Globus pallidus (tissue), 1 donor: ENCODE data around the gene LRP2.
"Not testable (repeated sequence)": the region's sequence is repeated elsewhere in the genome, so short reads cannot be mapped to it uniquely, and the experiment has no call there.

Source experiments
- DNase-seq: peaks from one replicate; pipeline ENCODE4 v3.0.0-alpha.2; 2015; ENCODE audit warnings: low spot score

LRP2 gene

GRCh38 chr2:169301596-169302335 is 60.6 kb downstream of the LRP2 start:
- peak; percentile 47 for DNase-seq

GRCh38 chr2:169300636-169301530 is 61.5 kb downstream of the LRP2 start:
- DNase-seq, result peak; percentile 64

DNA sequence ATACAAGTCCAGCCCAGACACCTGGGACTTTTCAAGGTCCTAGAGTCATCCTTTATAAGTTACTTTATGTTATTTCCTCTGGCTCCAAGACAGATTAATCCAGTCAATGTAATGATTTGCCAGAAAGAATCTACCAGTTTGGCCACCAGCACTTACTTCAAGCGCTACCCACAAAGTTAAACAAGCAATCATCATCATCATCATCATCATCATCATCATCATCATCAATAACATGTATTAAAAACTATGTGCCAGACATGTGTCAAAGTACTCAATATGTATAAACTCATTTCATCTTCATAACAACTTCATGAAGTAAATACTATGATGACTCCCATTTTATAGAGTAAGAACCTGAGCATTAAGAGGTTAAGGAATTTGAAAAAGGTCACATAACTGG is 64.3 kb downstream of the LRP2 start:
- no peak for DNase-seq

DNA sequence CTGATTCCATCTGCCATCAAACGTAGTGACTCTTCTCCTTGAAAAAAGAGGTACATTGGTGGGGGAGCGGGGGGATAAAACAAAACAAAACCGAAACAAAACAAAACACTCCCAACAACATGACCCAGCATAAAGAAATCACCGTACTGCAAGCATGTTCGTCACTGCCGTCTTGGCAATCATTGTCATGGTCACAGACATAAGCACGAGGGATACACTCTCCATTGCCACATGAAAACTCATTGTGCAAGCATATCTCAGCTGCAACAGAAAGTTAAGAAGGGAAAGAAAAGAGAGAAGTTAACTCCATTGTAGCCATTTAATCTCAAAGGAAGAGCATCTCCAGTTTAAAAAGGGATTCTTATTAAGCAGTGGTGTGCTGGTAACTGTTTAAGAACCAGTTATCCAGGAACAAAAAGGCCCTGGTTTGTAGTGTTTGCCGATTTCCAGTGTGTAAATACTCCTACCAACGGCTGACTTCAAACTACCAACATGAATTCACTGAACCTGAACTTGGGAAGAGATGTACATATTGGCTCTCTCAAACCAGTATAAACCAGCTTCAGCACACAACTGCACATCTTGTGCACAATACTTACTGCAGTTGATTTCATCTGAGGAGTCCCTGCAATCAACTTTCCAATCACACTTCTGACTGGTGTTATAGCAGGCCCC is 68.2 kb downstream of the LRP2 start:
- DNase-seq, result no peak

- no peak for DNase-seq
Observed at GRCh38 chr2:169291517-169291916, 70.8 kb downstream of the LRP2 start.

DNA sequence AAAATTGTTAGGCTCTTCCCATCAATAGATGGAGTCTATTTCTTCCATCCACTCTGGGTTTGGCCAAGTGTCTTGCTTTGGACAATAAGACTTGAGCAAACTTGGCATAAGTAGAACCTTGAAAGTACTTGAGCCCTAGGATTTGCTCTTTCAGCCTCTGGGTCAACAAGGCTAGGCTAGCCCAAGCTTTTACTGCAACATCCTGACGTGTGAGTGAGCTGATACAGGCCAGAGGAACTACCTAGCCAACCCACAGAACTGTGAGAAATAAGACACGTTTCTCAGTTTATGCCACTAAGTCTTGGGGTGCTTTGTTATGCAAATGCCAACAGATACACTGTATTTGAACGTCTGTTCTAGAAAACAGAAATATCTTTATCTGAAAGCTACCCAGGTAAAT is 71.9 kb downstream of the LRP2 start:
- DNase-seq, result no peak

DNA sequence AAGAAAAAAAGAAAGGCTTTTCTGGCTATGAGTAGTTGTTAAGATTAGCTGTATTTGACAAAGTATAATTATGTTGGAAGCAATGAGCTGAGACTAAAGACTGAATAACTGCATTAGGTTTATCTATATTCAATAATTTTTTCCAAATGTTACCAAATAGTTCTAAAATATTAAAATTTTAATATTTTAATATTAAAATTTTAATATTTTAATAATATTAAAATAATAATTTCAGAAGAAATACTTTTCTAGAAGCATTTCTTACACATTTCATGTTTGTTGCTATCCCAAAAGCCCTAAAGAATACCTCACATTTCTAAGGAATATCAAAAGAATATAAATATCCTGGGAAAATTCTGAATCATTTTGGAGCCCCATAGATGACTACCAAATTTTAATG is 74.7 kb downstream of the LRP2 start:
- no peak for DNase-seq

GRCh38 chr2:169286624-169287231 is 75.6 kb downstream of the LRP2 start:
- no peak for DNase-seq

DNA sequence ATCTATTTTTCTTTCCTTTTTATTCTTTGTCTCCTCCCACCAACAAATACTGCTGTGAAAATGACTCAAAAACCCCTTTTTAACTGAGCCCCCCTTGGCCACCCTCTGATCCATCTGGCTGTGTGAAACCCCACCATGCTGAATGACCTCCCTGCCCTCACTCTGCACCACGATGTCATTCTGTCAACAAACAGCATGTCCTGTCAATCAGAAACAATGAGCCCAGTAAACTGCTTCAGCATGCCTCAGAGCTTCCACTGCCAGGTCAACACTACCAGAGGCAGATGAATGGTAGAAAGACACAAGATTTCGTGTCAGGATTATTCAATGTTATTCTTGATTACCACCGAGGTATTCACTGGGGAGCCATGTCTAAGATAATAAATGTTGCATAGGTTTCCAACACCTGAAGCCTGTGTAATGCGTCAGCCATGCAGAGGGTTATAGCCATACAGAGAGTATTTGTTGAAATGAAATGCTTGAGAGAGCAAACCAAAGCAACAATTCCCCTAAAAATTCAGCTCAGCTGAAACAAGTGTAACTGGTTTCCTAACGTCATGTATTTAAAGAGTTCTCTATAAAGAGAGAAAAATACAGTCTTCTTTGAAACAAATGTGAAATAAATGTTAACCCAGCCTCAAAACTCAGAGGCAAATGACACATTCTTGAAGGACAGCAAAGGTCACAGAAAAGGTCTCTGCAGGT is 76.7 kb downstream of the LRP2 start:
- peak; percentile 58 for DNase-seq

DNA sequence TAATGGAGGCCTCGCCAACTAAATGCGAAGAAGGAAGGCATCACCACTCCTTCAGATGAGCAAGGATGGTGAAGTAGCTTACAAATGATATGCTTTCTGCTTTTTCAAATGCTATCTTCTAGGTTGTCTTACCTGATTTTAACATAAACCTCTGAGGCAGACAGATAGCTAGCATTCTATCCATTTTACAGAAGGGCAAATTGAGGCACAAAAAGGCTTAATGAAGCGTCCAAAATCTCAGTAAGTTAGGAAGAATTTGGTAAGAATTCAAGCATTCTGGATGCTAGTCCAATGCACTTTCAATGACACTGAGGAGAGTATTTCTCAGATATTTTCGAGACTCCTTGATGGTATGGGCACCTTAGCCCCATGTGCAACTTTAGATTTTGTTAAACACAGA is 81.8 kb downstream of the LRP2 start:
- no peak for DNase-seq

GRCh38 chr2:169275696-169276444 is 86.5 kb downstream of the LRP2 start:
- DNase-seq, result no peak

- no peak for DNase-seq
Observed at GRCh38 chr2:169272010-169272409, 90.3 kb downstream of the LRP2 start.

DNA sequence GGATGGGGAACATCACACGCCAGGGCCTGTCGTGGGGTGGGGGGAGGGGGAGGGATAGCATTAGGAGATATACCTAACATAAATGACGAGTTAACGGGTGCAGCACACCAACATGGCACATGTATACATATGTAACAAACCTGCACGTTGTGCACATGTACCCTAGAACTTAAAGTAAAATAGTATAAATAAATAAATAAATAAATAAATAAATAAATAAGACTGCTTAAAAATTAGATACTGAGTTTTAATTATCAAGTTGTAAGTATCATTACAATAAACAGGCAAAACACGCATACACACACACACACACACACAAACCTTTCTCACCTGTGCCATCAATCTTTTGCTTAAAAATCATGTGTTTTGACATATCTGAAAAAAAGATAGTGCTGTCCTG is 91.8 kb downstream of the LRP2 start:
- not testable (repeated sequence) for DNase-seq

DNA sequence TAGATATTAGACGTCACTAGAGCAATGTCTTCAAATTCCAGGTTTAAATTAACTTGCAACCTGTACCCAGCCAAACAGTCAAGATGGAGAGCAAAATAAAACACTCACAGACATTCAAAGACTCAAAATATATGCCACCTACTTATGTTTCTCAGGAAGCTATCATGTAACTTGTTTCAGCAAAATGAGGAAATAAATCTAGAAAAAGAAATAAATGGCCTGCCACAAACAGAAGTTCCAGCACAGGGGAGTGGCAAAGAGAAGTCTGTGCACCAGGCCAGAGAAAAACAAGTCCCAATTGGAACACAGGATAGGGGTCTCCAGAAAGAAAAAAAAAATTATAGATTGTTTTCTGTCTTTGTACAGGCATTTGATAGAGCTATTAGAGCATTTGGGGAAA is 96.7 kb downstream of the LRP2 start:
- DNase-seq, result no peak

DNA sequence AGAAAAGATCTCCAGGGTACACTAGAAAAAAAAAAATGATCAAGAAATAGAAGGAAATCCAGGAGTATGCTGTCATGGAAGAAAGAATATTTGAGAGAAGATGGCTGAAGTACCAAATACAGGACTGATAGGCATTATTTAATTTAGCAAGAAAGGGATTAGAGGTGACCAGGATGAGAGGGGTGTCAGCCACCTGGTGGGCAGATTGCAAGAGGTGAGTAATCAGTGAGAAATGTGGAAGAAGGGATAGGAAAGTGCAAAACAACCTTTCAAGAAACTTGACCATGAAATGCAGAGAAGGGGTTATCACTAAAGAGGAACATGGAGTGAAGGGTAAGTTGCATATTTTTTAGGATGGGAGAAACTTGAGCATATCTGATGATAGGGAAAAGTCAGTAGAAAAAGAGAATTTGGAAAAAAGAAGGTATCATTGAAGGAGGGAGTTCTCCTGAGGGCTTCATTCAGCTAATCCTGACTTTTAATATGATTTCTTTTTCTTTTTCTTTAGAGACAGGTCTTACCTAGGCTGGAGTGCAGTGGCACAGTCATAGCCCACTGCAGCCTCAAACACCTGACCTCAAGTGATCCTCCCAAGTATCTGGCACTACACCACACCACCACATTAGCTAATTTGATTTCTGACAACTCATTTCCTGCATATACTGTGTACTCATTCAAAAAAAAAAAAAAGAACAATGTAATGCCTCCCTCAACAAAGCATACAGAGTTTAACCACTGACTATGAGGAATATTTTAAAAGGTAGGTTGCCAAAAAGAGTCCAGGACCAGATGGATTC is 101.3 kb downstream of the LRP2 start:
- DNase-seq, result no peak

DNA sequence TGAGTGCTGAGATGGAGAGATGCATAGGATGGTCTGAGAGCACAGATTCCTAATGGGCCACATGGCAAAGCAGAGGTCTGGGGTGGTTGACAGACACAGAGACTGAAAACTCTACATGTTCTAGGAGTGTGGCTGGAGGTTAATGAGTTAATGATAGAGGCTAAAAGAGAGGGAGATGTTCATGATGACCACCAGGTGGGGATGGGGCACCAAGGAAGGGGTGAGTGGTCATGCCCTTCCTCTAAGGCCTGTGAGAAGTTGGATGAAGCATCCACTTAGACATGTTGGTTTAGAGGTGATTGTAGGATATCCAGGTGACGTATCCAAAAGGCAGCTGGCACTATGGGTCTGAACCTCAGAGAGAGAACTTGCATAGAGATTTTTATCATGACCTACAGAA is 102.1 kb downstream of the LRP2 start:
- DNase-seq, result peak; percentile 15

DNA sequence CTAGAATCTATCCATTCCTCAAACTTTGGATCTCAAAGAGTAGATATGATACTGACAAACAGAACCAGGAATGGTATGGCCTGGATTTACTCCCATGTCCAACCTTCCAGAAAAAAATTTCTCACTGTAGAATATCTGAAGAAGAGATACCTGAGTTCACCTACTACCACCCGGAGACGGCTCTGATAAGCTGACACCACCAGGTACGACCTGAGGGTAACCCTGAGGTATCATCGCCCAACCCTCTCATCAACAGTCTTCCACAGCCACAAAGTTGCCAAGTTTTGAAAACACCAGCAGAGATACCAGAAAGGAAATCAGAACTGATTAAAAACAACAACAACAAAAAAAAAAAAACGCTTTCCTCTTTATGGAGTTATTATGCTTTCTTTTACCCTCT is 102.9 kb downstream of the LRP2 start:
- no peak for DNase-seq

DNA sequence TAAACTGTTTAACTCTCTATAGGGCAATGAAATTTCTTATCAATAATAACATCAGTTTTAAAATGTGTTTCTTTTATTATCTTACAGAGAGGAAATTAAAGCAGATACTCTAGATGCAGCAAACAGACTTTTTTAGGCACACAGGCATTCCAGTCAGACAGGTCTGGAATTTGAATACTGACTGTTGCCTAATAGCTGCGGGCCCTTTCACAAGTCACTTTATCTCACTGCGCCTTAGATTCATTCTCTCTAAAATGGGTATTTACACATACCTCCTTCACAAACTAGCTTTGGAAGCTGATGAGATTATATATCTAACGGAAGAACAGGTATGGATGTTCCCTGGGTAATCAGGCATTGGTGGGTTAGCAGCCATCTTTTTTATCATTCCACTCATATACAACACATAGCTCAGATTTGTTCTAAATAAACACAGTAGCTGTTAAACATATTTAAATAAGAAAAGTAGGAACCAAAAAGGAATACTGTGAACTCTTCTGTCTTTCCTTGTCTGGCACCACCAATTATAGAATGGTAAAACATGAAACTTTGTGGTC is 104.2 kb downstream of the LRP2 start:
- DNase-seq, result no peak

- DNase-seq, result no peak
Observed at GRCh38 chr2:169254774-169255173, 107.6 kb downstream of the LRP2 start.

DNA sequence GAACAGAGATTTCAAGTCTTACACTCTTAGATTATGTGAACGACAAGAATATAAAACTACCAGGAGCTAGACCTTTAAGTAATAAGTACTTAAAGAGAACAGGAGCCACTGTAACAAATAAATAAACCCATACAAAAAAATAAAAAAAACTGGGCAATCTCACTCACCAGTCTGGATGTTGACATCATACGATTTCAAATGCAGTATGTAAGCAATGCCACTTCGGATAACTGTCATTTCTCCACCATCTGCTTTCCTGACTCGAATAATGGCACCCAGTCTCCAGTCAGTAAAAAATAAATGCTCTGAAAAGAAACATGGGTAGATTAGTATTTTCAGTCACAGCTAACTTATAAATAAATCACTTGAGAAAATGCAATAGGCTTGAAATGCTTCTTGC is 115.1 kb downstream of the LRP2 start:
- no peak for DNase-seq
